Chondrocyte (in vitro differentiated cells): ENCODE results near the gene CRHR1. TPM values are rescaled to one million over a fixed set of nuclear protein-coding genes. Genes with fewer than 3 reads are reported as not detected.

ENCODE experiments used
- DNase-seq: peaks from one replicate; pipeline ENCODE4 v3.0.0; 2021; ENCODE audit warnings: mixed read lengths, low spot score
- H3K27ac Mint-ChIP-seq: one replicate; pipeline ENCODE4 v1.8.0; 2021; ENCODE audit warnings: mild to moderate bottlenecking, moderate library complexity, mixed read lengths; ENCODE audit not compliant: unreplicated experiment
- H3K27me3 Mint-ChIP-seq: 2 replicates; pipeline ENCODE4 v1.8.0; 2021; ENCODE audit warnings: low read depth, mixed read lengths
- H3K36me3 Mint-ChIP-seq: 2 replicates; pipeline ENCODE4 v1.8.0; 2021; ENCODE audit warnings: low read depth, mixed read lengths
- H3K4me1 Mint-ChIP-seq: 2 replicates; pipeline ENCODE4 v1.8.0; 2021; ENCODE audit warnings: low read depth, mild to moderate bottlenecking, mixed read lengths
- H3K4me3 Mint-ChIP-seq: one replicate; pipeline ENCODE4 v1.8.0; 2021; ENCODE audit warnings: mild to moderate bottlenecking, moderate library complexity, mixed read lengths; ENCODE audit not compliant: unreplicated experiment
- H3K9me3 Mint-ChIP-seq: 2 replicates; pipeline ENCODE4 v1.8.0; 2021; ENCODE audit warnings: low read depth, mixed read lengths
- total RNA-seq: library from RNA; stranded (reverse); gene quantifications from 3 replicates; pipeline ENCODE4 v1.2.1, GENCODE V29; 2021
- TF ChIP-seq, protein P1 (sequence below): fragments of 200-600 bp; sonication (generic); IDR thresholded peaks from 2 replicates; pipeline ENCODE4 v1.5.0; 2021; ENCODE audit warnings: antibody characterized with exemption, mild to moderate bottlenecking, moderate library complexity

CRHR1 gene
- total RNA-seq, 1 donor from 2014 or later = not detected

GRCh38 chr17:45815752-45816151 lies 31.6 kb downstream of the CRHR1 start:
- H3K4me1 Mint-ChIP-seq = no peaks in the 10 kb centered on the region
- TF ChIP-seq, protein P1, sequence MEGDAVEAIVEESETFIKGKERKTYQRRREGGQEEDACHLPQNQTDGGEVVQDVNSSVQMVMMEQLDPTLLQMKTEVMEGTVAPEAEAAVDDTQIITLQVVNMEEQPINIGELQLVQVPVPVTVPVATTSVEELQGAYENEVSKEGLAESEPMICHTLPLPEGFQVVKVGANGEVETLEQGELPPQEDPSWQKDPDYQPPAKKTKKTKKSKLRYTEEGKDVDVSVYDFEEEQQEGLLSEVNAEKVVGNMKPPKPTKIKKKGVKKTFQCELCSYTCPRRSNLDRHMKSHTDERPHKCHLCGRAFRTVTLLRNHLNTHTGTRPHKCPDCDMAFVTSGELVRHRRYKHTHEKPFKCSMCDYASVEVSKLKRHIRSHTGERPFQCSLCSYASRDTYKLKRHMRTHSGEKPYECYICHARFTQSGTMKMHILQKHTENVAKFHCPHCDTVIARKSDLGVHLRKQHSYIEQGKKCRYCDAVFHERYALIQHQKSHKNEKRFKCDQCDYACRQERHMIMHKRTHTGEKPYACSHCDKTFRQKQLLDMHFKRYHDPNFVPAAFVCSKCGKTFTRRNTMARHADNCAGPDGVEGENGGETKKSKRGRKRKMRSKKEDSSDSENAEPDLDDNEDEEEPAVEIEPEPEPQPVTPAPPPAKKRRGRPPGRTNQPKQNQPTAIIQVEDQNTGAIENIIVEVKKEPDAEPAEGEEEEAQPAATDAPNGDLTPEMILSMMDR = no peak
- H3K27me3 Mint-ChIP-seq = peaks cover 29% of the 10 kb centered on the region
- no peak overlapping the region for H3K27ac Mint-ChIP-seq
- peaks cover 3% of the 10 kb centered on the region for H3K9me3 Mint-ChIP-seq
- no peak for DNase-seq
- no peak overlapping the region for H3K4me3 Mint-ChIP-seq
- no peaks in the 10 kb centered on the region for H3K36me3 Mint-ChIP-seq

GRCh38 chr17:45818041-45818440 lies 33.9 kb downstream of the CRHR1 start:
- TF ChIP-seq, protein P1 = no peak
- Mint-ChIP-seq H3K4me3 (no peak overlapping the region), H3K4me1 (no peaks in the 10 kb centered on the region), H3K27me3 (peaks cover 35% of the 10 kb centered on the region), H3K36me3 (no peaks in the 10 kb centered on the region), H3K27ac (no peak overlapping the region), H3K9me3 (no peaks in the 10 kb centered on the region)
- DNase-seq = no peak

- H3K27ac Mint-ChIP-seq = no peak overlapping the region
- H3K9me3 Mint-ChIP-seq = no peaks in the 10 kb centered on the region
- H3K4me1 Mint-ChIP-seq = no peaks in the 10 kb centered on the region
- no peak overlapping the region for H3K4me3 Mint-ChIP-seq
- H3K27me3 Mint-ChIP-seq = peaks cover 31% of the 10 kb centered on the region
- TF ChIP-seq, protein P1 = no peak
- H3K36me3 Mint-ChIP-seq = no peaks in the 10 kb centered on the region
- no peak for DNase-seq
These were observed 34.6 kb downstream of the CRHR1 start for GRCh38 chr17:45818699-45819098.

GRCh38 chr17:45819632-45820031 lies 35.5 kb downstream of the CRHR1 start:
- Mint-ChIP-seq H3K4me3 (no peak overlapping the region), H3K9me3 (no peaks in the 10 kb centered on the region), H3K4me1 (no peaks in the 10 kb centered on the region), H3K36me3 (no peaks in the 10 kb centered on the region), H3K27ac (no peak overlapping the region), H3K27me3 (peaks cover 29% of the 10 kb centered on the region)
- DNase-seq = no peak
- TF ChIP-seq, protein P1 = no peak

DNA sequence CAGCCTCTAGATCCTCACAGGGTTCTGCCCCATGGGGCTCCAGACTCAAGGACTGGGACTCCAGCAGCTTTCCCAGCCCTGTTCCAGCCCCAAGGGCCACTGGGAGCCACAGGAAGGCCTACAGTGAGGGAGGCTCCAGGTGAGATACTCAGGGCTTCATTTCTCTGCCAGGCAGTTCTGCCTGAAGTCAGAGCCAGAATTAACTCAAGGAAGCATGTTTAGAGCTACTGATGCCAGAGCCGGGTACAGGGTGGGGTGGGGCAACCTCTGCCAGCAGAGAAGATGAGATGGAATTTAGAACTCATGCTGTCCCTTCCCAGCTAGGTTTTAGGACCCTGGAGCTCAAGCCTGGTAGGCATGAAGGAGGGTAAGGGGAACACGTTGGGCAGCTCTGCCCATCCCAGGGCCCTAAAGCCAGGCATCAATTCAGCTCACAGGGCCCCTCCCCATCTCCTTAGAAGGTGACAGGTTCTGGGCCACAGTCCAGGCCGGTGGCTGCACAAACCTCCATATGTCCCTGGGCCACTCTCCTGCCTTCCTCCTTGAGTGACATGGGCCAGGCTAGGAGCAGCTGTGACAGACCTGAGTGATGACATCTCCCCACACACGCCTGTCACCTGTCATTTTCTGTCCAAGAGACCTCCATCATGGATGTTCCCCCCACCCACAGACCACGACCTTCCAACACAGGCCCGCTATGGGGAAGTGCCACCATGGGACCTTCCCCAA lies 36.1 kb downstream of the CRHR1 start:
- TF ChIP-seq, protein P1 = no peak
- no peaks in the 10 kb centered on the region for H3K9me3 Mint-ChIP-seq
- H3K36me3 Mint-ChIP-seq = no peaks in the 10 kb centered on the region
- H3K27me3 Mint-ChIP-seq = peaks cover 29% of the 10 kb centered on the region
- H3K27ac Mint-ChIP-seq = no peak overlapping the region
- H3K4me1 Mint-ChIP-seq = no peaks in the 10 kb centered on the region
- no peak overlapping the region for H3K4me3 Mint-ChIP-seq
- no peak for DNase-seq
